Transverse colon (tissue), 4 donors: ENCODE results near the gene TPRG1L. TPM values are rescaled to one million over a fixed set of nuclear protein-coding genes. Genes with fewer than 3 reads are reported as not detected.

Source experiments
- DNase-seq: peaks from one replicate; pipeline ENCODE4 v3.0.0-alpha.2; 2019
- H3K27ac ChIP-seq, 4 donors: fragments of 200-600 bp; sonication (generic); 2 replicates each; pipeline ENCODE4 v1.5.1; 2016 to 2018; ENCODE audit warnings: inconsistent platforms in 4 of 4
- H3K27me3 ChIP-seq: fragments of 200-600 bp; sonication (generic); 2 replicates; pipeline ENCODE4 v1.5.1; 2017; ENCODE audit warnings: inconsistent platforms
- H3K36me3 ChIP-seq, 4 donors: fragments of 200-600 bp; sonication (generic); 2 replicates each; pipeline ENCODE4 v1.5.1; 2017 to 2019; ENCODE audit warnings: inconsistent platforms in 4 of 4
- H3K4me1 ChIP-seq, 4 donors: fragments of 200-600 bp; sonication (generic); 2 replicates each; pipeline ENCODE4 v1.5.1; 2017 to 2020; ENCODE audit warnings: inconsistent platforms in 4 of 4
- H3K4me3 ChIP-seq, 4 donors: fragments of 200-600 bp; sonication (generic); 1 replicate in 1 of 4; 2 replicates in 3 of 4; pipeline versions ENCODE4 v1.5.1 to v1.6.1; 2017 to 2019; ENCODE audit warnings: inconsistent platforms in 4 of 4
- H3K9me3 ChIP-seq, 2 donors: fragments of 200-600 bp; sonication (generic); 2 replicates each; pipeline ENCODE4 v1.5.1; 2017 to 2019; ENCODE audit warnings: inconsistent platforms in 2 of 2
- CTCF ChIP-seq, 5 experiments: fragments of 200-600 bp in 3 of 5; fragments of 450-650 bp in 2 of 5; sonication (generic) in 3 of 5; IDR thresholded peaks; 1 replicate in 2 of 5; 2 replicates in 3 of 5; pipeline ENCODE4 v1.5.1; 2016 to 2017; ENCODE audit warnings: antibody characterized with exemption in 5 of 5, inconsistent platforms in 3 of 5, mild to moderate bottlenecking in 2 of 5, moderate library complexity in 1 of 5
- EP300 ChIP-seq: sonication (generic); formaldehyde crosslinking; IDR thresholded peaks from one replicate; pipeline ENCODE4 v1.6.1; 2017; ENCODE audit warnings: antibody characterized with exemption, low read depth
- POLR2A ChIP-seq: fragments of 450-650 bp; IDR thresholded peaks from one replicate; pipeline ENCODE4 v1.6.1; 2016; ENCODE audit warnings: antibody characterized with exemption, mild to moderate bottlenecking, moderate library complexity
- POLR2AphosphoS5 ChIP-seq, 3 donors: sonication (generic); formaldehyde crosslinking; IDR thresholded peaks; one replicate each; pipeline ENCODE4 v1.6.1; 2016; ENCODE audit warnings: antibody characterized with exemption in 3 of 3
- WGBS, 2 donors: methylation state at CpG; one replicate each; pipeline ENCODE4 v1.1.5; 2018; ENCODE audit warnings: low coverage in 1 of 2; 5-methylcytosine and 5-hydroxymethylcytosine counted together
- in situ Hi-C, 4 donors: fragments of 200-750 bp; cut with MboI; loops; one replicate each; pipeline versions ENCODE4 v1.15.0 to v1.15.1; 2017; ENCODE audit warnings: low sequenced_read_pairs in 3 of 4, low pct_ligation_motif_present in 1 of 4, low pct_unique_long_range_greater_than_20kb in 1 of 4
- intact Hi-C: fragments of 100-400 bp; cut with DNase I; formaldehyde crosslinking; loops from one replicate; pipeline ENCODE4 v1.15.1; 2023; ENCODE audit warnings: low total_unique reads
- total RNA-seq, 4 donors: library from RNA; depleted of rRNA; stranded (reverse); fragments of >200 nt; gene quantifications; one replicate each; pipeline ENCODE4 v1.1.0, GENCODE V29; 2016

Gene TPRG1L
- total RNA-seq, 4 donors from 2014 or later = 24.5 to 86.8 (median 56.0) TPM

GRCh38 chr1:3668148-3668547 is 43.3 kb downstream of the TPRG1L start:
- intact Hi-C loops = no loop called here

GRCh38 chr1:3668585-3669300 is 43.9 kb downstream of the TPRG1L start:
- Histone ChIP-seq H3K9me3 (no peaks in the 10 kb centered on the region), H3K27ac (no peak overlapping the region), H3K4me3 (no peak overlapping the region), H3K4me1 (peaks cover 0 to 16% (median 8%) of the 10 kb centered on the region in 4 donors), H3K27me3 (peaks cover 59% of the 10 kb centered on the region), H3K36me3 (no peaks in the 10 kb centered on the region)
- in situ Hi-C loops (no loop called here), intact Hi-C loops (no loop called here)
- TF ChIP-seq POLR2AphosphoS5 (IDR thresholded peaks at IDR 0.05) (peak in 1 of 3 donors; percentile 64), POLR2A (no peak), EP300 (no peak), CTCF (IDR thresholded peaks at IDR 0.05) (no peak)
- 40 to 60% methylated on average over 1 to 22 of the region's 30 CpGs for WGBS, 2 donors
- peak; percentile 87 for DNase-seq

More at GRCh38 chr1:3668148-3668547, 43.3 kb downstream of the TPRG1L start:
- Histone ChIP-seq H3K27ac (no peak overlapping the region), H3K9me3 (no peaks in the 10 kb centered on the region), H3K4me3 (no peak overlapping the region), H3K27me3 (peaks cover 63% of the 10 kb centered on the region), H3K36me3 (no peaks in the 10 kb centered on the region), H3K4me1 (peaks cover 0 to 16% (median 8%) of the 10 kb centered on the region in 4 donors)
- 0 to 76% methylated on average over 1 to 8 of the region's 8 CpGs for WGBS, 2 donors
- DNase-seq = peak; percentile 6
- TF ChIP-seq CTCF (IDR thresholded peaks at IDR 0.05) (no peak), POLR2A (no peak), EP300 (no peak), POLR2AphosphoS5 (IDR thresholded peaks at IDR 0.05) (no peak)
- in situ Hi-C loops = no loop called here

GRCh38 chr1:3669421-3669821 is 44.6 kb downstream of the TPRG1L start:
- in situ Hi-C loops (no loop called here), intact Hi-C loops (no loop called here)
- H3K27me3 ChIP-seq = peaks cover 54% of the 10 kb centered on the region
- H3K27ac ChIP-seq = no peak overlapping the region
- no peaks in the 10 kb centered on the region for H3K36me3 ChIP-seq
- H3K4me3 ChIP-seq = no peak overlapping the region
- H3K4me1 ChIP-seq = peaks cover 0 to 16% (median 8%) of the 10 kb centered on the region in 4 donors
- 58% methylated on average over 14 of the region's 14 CpGs; no CpG with 5 or more reads in 1 of the 2 donors for WGBS, 2 donors
- peak; percentile 8 for DNase-seq
- TF ChIP-seq CTCF (IDR thresholded peaks at IDR 0.05) (no peak), POLR2AphosphoS5 (IDR thresholded peaks at IDR 0.05) (no peak), POLR2A (no peak), EP300 (no peak)
- no peaks in the 10 kb centered on the region for H3K9me3 ChIP-seq

- Histone ChIP-seq H3K27me3 (peaks cover 50% of the 10 kb centered on the region), H3K4me1 (peaks cover 0 to 16% (median 9%) of the 10 kb centered on the region in 4 donors), H3K9me3 (no peaks in the 10 kb centered on the region), H3K36me3 (no peaks in the 10 kb centered on the region), H3K27ac (no peak overlapping the region), H3K4me3 (no peak overlapping the region)
- no peak for TF ChIP-seq POLR2A
- TF ChIP-seq EP300 = no peak
- TF ChIP-seq CTCF (IDR thresholded peaks at IDR 0.05) = no peak
- TF ChIP-seq POLR2AphosphoS5 (IDR thresholded peaks at IDR 0.05) = no peak
- DNase-seq = no peak
- in situ Hi-C loops (no loop called here), intact Hi-C loops (no loop called here)
- WGBS, 2 donors = 86% methylated on average over 9 of the region's 9 CpGs; no CpG with 5 or more reads in 1 of the 2 donors
These were observed 45.2 kb downstream of the TPRG1L start for GRCh38 chr1:3669971-3670431.
